Mucosa of descending colon (tissue), 3 donors: ENCODE results near the gene PLXNA4. TPM values are rescaled to one million over a fixed set of nuclear protein-coding genes. Genes with fewer than 3 reads are reported as not detected.
"Not testable (repeated sequence)": the region's sequence is repeated elsewhere in the genome, so short reads cannot be mapped to it uniquely, and the experiment has no call there.

Experiments
- ATAC-seq: fragments of 200-7000 bp; cut with Tn5 transposase; one replicate; pipeline ENCODE4 v1.9.1; 2020; ENCODE audit warnings: mild to moderate bottlenecking, moderate library complexity
- DNase-seq, 3 donors: peaks; one replicate each; pipeline ENCODE4 v3.0.0-alpha.2; 2020
- H3K36me3 ChIP-seq: fragments of 200-600 bp; one replicate; pipeline ENCODE4 v1.8.0; 2021; ENCODE audit warnings: low read depth, mild to moderate bottlenecking
- H3K4me1 ChIP-seq: fragments of 200-600 bp; one replicate; pipeline ENCODE4 v1.8.0; 2021; ENCODE audit warnings: low read depth, mild to moderate bottlenecking
- H3K4me3 ChIP-seq: fragments of 200-600 bp; one replicate; pipeline ENCODE4 v1.8.0; 2021; ENCODE audit warnings: mild to moderate bottlenecking
- H3K9me3 ChIP-seq: fragments of 200-600 bp; one replicate; pipeline ENCODE4 v1.8.0; 2021; ENCODE audit warnings: mild to moderate bottlenecking
- intact Hi-C, 2 donors: fragments of 100-400 bp; cut with DNase I in 1 of 2; cut with micrococcal nuclease in 1 of 2; formaldehyde crosslinking; loops; one replicate each; pipeline versions ENCODE4 v1.11.0 to v1.11.1; 2022; cut with DNase I, micrococcal nuclease
- total RNA-seq, 3 donors: library from RNA; stranded (reverse); fragmentation: NEBNext Ultra II Directional in 2 of 3; extraction: Animal tissue kit (Norgen Biotek cat#: 25700) in 2 of 3; gene quantifications; one replicate each; pipeline versions ENCODE4 v1.2.1 to v1.2.4, GENCODE V29; 2021 to 2023
- TF ChIP-seq, protein P1 (sequence below): fragments of 200-600 bp; IDR thresholded peaks from one replicate; pipeline ENCODE4 v1.8.0; 2022; ENCODE audit warnings: antibody characterized with exemption, mild to moderate bottlenecking
- donor health status: DM: no; HTN: no; CAD: no; lungs with moderate emphysema.
- donor health status: DM: no; HTN: no; CAD: no.
- donor health status: DM: no; HTN: yes; CAD: no.

The PLXNA4 gene
- total RNA-seq, 3 donors from 2014 or later = 0.78 to 3.5 (median 2.7) TPM

DNA sequence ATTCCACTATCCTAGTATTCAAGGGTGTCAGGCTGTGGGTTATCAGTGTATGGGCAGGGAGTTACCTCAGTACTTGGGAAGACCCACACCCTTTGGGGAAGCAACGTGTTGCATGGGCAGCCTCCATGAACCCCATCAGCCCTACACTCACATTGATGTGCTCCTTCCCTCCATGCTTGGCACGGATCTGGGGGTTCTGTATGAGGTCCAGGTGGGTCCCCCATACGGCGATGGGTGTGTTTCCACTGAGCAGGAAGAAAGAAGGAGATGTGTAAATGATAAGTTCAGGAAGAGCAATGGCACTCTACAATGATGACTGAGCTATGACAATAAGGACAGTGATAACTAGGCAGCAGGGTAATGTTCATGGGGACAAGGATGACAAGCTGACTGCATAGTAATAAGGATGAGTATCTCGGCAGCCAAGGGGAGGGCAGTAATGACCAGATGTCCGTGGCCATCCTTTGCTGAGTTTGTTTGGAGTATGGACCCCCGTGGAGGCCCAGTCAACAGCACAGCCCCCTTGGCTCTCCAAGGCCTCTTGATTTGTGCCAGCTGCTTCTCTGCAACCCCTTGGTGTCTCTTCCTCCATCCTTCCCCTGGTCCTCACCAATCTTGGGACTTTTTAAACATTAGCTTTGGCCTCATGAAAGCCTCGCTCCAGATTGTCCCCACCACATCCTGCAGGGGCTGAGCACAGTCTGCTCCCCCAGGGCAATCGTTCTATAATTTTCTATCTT lies 394.2 kb downstream of the PLXNA4 start:
- Histone ChIP-seq H3K4me1 (no peaks in the 10 kb centered on the region), H3K9me3 (peaks cover 8% of the 10 kb centered on the region), H3K36me3 (no peaks in the 10 kb centered on the region), H3K4me3 (no peak overlapping the region)
- DNase-seq (no peak), ATAC-seq (no peak)
- intact Hi-C loops = no loop called here
- TF ChIP-seq, protein P1, sequence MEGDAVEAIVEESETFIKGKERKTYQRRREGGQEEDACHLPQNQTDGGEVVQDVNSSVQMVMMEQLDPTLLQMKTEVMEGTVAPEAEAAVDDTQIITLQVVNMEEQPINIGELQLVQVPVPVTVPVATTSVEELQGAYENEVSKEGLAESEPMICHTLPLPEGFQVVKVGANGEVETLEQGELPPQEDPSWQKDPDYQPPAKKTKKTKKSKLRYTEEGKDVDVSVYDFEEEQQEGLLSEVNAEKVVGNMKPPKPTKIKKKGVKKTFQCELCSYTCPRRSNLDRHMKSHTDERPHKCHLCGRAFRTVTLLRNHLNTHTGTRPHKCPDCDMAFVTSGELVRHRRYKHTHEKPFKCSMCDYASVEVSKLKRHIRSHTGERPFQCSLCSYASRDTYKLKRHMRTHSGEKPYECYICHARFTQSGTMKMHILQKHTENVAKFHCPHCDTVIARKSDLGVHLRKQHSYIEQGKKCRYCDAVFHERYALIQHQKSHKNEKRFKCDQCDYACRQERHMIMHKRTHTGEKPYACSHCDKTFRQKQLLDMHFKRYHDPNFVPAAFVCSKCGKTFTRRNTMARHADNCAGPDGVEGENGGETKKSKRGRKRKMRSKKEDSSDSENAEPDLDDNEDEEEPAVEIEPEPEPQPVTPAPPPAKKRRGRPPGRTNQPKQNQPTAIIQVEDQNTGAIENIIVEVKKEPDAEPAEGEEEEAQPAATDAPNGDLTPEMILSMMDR = no peak

DNA sequence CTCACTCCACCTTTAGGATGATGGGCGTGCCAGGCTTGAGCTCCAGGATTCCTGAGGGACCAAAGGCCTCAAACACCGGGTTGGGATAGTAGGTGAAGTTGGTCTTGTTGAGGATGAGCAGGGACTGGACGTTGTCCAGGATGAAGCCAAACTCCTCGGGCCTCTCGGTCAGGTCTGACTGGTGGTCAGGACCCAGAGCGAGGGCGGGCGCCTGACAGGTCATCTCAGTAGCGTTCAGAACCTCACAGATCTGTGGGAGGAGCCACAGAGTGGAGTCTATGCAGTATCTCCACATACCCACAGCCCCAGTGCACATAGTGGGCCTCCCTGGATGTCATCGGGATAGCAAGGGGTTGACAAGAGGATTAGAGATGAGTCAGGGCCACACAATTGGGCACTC lies 394.9 kb downstream of the PLXNA4 start:
- intact Hi-C loops = no loop called here
- no peak for ATAC-seq
- no peak for DNase-seq

DNA sequence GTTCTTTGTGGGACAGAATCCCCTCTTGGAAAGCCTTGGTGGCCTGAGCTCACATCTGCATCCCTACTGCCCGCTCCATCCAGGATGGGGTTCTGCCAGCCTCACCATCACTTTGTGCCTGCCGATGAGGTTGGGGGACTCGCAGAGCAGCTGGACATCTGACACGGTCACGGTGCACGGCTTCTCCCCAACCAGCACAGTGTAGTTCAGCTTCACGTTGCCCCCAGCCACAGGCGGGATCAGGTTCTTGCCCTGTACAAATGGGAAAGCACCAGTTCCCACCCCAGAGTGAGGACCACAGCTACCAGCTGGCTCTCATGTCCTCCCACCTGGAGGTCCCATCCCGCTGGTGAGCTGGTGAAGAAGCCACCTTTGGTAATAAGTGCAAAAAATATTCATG lies 395.8 kb downstream of the PLXNA4 start:
- TF ChIP-seq, protein P1 = no peak
- H3K36me3 ChIP-seq = no peaks in the 10 kb centered on the region
- DNase-seq (no peak), ATAC-seq (no peak)
- no peaks in the 10 kb centered on the region for H3K4me1 ChIP-seq
- intact Hi-C loops = no loop called here
- H3K9me3 ChIP-seq = no peaks in the 10 kb centered on the region
- H3K4me3 ChIP-seq = no peak overlapping the region

More for the DNA sequence above, 394.9 kb downstream of the PLXNA4 start:
- H3K36me3 ChIP-seq = no peaks in the 10 kb centered on the region
- H3K9me3 ChIP-seq = peaks cover 2% of the 10 kb centered on the region
- TF ChIP-seq, protein P1 = no peak
- H3K4me3 ChIP-seq = no peak overlapping the region
- H3K4me1 ChIP-seq = no peaks in the 10 kb centered on the region

DNA sequence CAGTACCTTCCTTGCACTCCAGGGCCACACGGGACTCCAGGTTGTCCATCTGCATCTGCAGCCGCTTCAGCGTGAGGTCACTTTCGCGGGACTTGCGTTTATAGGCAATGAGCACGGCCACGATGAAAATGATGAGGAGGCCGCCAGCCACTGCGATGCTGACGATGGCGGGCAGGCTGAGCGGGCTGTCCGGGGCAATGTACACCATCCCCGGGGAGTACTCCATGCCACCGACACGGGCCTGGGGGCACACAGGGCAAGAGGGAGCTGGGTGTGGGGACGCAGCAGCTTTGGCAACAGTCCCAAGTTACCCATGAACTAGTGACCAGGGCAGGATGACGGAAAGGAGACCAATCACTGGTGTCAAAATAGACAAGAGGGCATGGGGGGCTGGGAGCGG lies 396.6 kb downstream of the PLXNA4 start:
- H3K9me3 ChIP-seq = no peaks in the 10 kb centered on the region
- intact Hi-C loops = no loop called here
- ATAC-seq (no peak), DNase-seq (no peak)
- TF ChIP-seq, protein P1 = no peak
- H3K36me3 ChIP-seq = no peaks in the 10 kb centered on the region
- no peaks in the 10 kb centered on the region for H3K4me1 ChIP-seq
- H3K4me3 ChIP-seq = no peak overlapping the region

DNA sequence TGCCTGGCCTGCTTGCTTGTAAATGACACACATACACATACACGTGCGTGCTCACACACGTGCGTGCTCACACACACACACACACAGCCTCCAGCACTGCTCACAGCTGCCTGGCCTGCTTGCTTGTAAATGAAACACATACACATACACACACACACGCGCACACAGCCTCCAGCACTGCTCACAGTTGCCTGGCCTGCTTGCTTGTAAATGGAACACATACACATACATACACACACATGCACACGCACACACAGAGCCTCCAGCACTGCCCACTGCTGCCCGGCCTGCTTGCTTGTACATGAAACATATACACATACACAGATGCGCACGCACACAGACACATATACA lies 397.2 kb downstream of the PLXNA4 start:
- intact Hi-C loops = no loop called here
- DNase-seq (peak in 1 of 3 donors; percentile 9), ATAC-seq (no peak)
- Histone ChIP-seq H3K9me3 (no peaks in the 10 kb centered on the region), H3K36me3 (no peaks in the 10 kb centered on the region), H3K4me1 (no peaks in the 10 kb centered on the region), H3K4me3 (no peak overlapping the region)
- TF ChIP-seq, protein P1 = no peak

DNA sequence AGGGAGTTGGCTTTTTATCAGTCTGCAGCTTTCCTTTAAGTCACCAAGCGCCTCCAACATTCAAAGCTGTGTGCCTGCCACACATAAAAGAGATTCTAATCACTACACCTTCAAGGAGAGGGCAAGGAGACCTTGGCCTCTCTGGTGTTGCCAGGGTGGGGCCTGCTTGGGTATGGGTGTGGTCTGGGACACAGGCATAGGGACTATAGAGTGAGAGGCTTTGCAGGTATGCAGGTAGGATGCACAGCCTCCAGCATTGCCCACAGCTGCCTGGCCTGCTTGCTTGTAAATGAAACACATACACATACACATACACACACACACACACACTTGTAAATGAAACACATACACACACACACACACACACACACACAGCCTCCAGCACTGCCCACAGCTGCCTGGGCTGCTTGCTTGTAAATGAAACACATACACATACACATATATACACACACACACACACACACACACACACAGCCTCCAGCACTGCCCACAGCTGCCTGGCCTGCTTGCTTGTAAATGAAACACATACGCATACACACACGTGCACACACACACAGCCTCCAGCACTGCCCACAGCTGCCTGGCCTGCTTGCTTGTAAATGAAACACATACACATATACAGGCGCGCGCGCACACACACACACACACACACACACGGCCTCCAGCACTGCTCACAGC lies 397.7 kb downstream of the PLXNA4 start:
- ATAC-seq (peak; percentile 80), DNase-seq (peak in 2 of 3 donors; percentile 56 to 63)
- H3K4me1 ChIP-seq, H3K36me3 ChIP-seq, H3K9me3 ChIP-seq, intact Hi-C loops, H3K4me3 ChIP-seq: not testable (repeated sequence)
